ENCODE data around the gene USP3. TPM values are rescaled to one million over a fixed set of nuclear protein-coding genes. Genes with fewer than 3 reads are reported as not detected.

The USP3 gene
- total and polyA plus RNA-seq, 2 of the 4 experiments (the other 2 are of a cell fraction): 17.3 to 52.3 TPM

GRCh38 chr15:63523306-63523990 lies 19.1 kb downstream of the USP3 start:
- Histone ChIP-seq H2BK20ac (ENCODE audit: low read depth, low read length) (no peak overlapping the region), H3K18ac (ENCODE audit: low read depth, low read length) (peak overlapping the region; percentile 42; the same call in 1 of the 2 replicates), H3K27ac (ENCODE audit: insufficient read depth, low read length) (no peak overlapping the region), H4K8ac (ENCODE audit: low read depth in 2 of 2, low read length in 2 of 2) (no peak overlapping the region), H3K4me1 (ENCODE audit: control insufficient read depth, insufficient read depth, low read length) (peaks cover 21% of the 10 kb centered on the region), H2AFZ (replicated peaks; ENCODE audit: low read length, poor library complexity) (no peak overlapping the region), H2AK5ac (ENCODE audit: low read depth, low read length) (peak overlapping the region; percentile 31; the same call in 1 of the 2 replicates), H4K20me1 (ENCODE audit: insufficient read depth, low read length) (peaks cover 71% of the 10 kb centered on the region), H3K79me1 (ENCODE audit: low read depth in 1 of 2, low read length in 2 of 2) (peaks cover 34 to 83% of the 10 kb centered on the region in 2 experiments), H2AK9ac (replicated peaks; ENCODE audit: low read depth, low read length, poor library complexity) (no peak overlapping the region), H3K27me3 (ENCODE audit: control insufficient read depth, insufficient read depth, low read length) (no peaks in the 10 kb centered on the region), H3K14ac (replicated peaks; ENCODE audit: low read depth, low read length) (peak overlapping the region; percentile 89), H3K23ac (ENCODE audit: low read depth, low read length) (peak overlapping the region; percentile 84), H2BK120ac (ENCODE audit: low read depth, low read length) (peak overlapping the region; percentile 48; the same call in 1 of the 2 replicates), H3K4me2 (ENCODE audit: low read depth, low read length) (peak overlapping the region; percentile 68), H4K5ac (ENCODE audit: low read depth, low read length) (peak overlapping the region; percentile 9; the same call in 1 of the 2 replicates), H3K36me3 (ENCODE audit: control insufficient read depth, insufficient read depth, low read length) (no peaks in the 10 kb centered on the region), H3K9ac (ENCODE audit: low read depth, low read length) (no peak overlapping the region), H3K56ac (ENCODE audit: extremely low read depth, insufficient read depth, low read length) (no peak overlapping the region), H3K9me1 (ENCODE audit: insufficient read depth, low read length) (peaks cover 27% of the 10 kb centered on the region), H3K4me3 (ENCODE audit: insufficient read depth, low read depth, low read length) (no peak overlapping the region), H3K9me3 (ENCODE audit: control insufficient read depth, insufficient read depth, low read length) (no peaks in the 10 kb centered on the region), H4K91ac (ENCODE audit: insufficient read depth, low read depth, low read length) (0 out of 2 replicates have a peak overlapping the region, but pooled peaks have one; percentile 13), H3K4ac (ENCODE audit: low read depth, low read length) (peak overlapping the region; percentile 67; the same call in 1 of the 2 replicates), H2BK5ac (ENCODE audit: low read depth, low read length, poor library complexity, severe bottlenecking) (peak overlapping the region; percentile 65), H2BK15ac (ENCODE audit: low read depth, low read length) (no peak overlapping the region)
- ChIA-PET CTCF (interaction anchor here (0.6 kb wide), 1 partner anchor 18 kb away, joined by 3 read pairs; no protein-coding TSS in a partner anchor), POLR2A (ENCODE audit: unreplicated experiment) (no interaction called here)
- dilution Hi-C loops (cut with HindIII; ENCODE audit: low sequenced_read_pairs, unreplicated experiment) (no loop called here), intact Hi-C loops (cut with micrococcal nuclease) (no loop called here), in situ Hi-C loops (cut with MboI; ENCODE audit: low sequenced_read_pairs) (no loop called here)
- ATAC-seq (ENCODE audit: low read depth) (peak; percentile 59), DNase-seq (peak; percentile 50)
- BruUV-seq (replicated peaks): no TSS peak
- no CpG with 5 or more reads among the region's 4 CpGs for WGBS, 2 experiments (ENCODE audit: extremely low coverage in 2 of 2, insufficient read length in 1 of 2)
- TF ChIP-seq USF2 (IDR thresholded peaks at IDR 0.05; ENCODE audit: low read depth, low read length) (peak; percentile 61), SMC3 (IDR thresholded peaks at IDR 0.05; ENCODE audit: low read depth, low read length) (no peak), MAZ (IDR thresholded peaks at IDR 0.05; ENCODE audit: borderline replicate concordance, low read depth, low read length) (no peak), BHLHE40 (IDR thresholded peaks at IDR 0.05; ENCODE audit: low read depth, low read length) (peak; percentile 62; the same call in 1 of the 2 replicates)
